DOHH2 (cell line): ENCODE results near the gene TUFM.

ENCODE experiments used
- H3F3A ChIP-seq: fragments of 200-600 bp; sonication (generic), shearing (Covaris generic); 2 replicates; pipeline ENCODE4 v1.6.0; 2016; ENCODE audit warnings: antibody characterized with exemption, mild to moderate bottlenecking; ENCODE audit not compliant: control insufficient read depth, insufficient read depth
- H3K27ac ChIP-seq: fragments of 200-600 bp; sonication (generic); 2 replicates; pipeline ENCODE4 v1.5.1; 2014; ENCODE audit warnings: low read depth, mild to moderate bottlenecking, low read length, moderate library complexity
- H3K27me3 ChIP-seq: fragments of 200-600 bp; sonication (generic); 2 replicates; pipeline ENCODE4 v1.6.1; 2014; ENCODE audit warnings: mild to moderate bottlenecking, low read length, mixed read lengths; ENCODE audit not compliant: control insufficient read depth
- H3K36me3 ChIP-seq: fragments of 200-600 bp; sonication (generic); 2 replicates; pipeline ENCODE4 v1.6.1; 2014; ENCODE audit warnings: mild to moderate bottlenecking, low read length, moderate library complexity, mixed read lengths; ENCODE audit not compliant: control insufficient read depth
- H3K4me1 ChIP-seq: fragments of 200-600 bp; sonication (generic); 2 replicates; pipeline ENCODE4 v1.6.1; 2014; ENCODE audit warnings: mild to moderate bottlenecking, low read length, mixed read lengths; ENCODE audit not compliant: control insufficient read depth
- H3K4me2 ChIP-seq: fragments of 200-600 bp; sonication (generic); 2 replicates; pipeline ENCODE4 v1.6.0; 2014; ENCODE audit warnings: mild to moderate bottlenecking, low read length, moderate library complexity
- H3K4me3 ChIP-seq: fragments of 200-600 bp; sonication (generic); 2 replicates; pipeline ENCODE4 v1.5.1; 2014; ENCODE audit warnings: mild to moderate bottlenecking, low read length, mixed read lengths
- H3K79me2 ChIP-seq: fragments of 200-600 bp; sonication (generic); 2 replicates; pipeline ENCODE4 v1.6.1; 2014; ENCODE audit warnings: mild to moderate bottlenecking, low read length, mixed read lengths; ENCODE audit not compliant: control insufficient read depth
- H3K9me2 ChIP-seq: fragments of 200-600 bp; sonication (generic); replicated peaks from 2 replicates; pipeline ENCODE4 v1.6.1; 2014; ENCODE audit warnings: mild to moderate bottlenecking, low read length, mixed read lengths; ENCODE audit not compliant: control insufficient read depth
- H3K9me3 ChIP-seq: fragments of 200-600 bp; sonication (generic); 2 replicates; pipeline ENCODE4 v1.6.1; 2014; ENCODE audit warnings: antibody characterized with exemption, low read length, mixed read lengths; ENCODE audit not compliant: control insufficient read depth, insufficient read depth
- H4K20me1 ChIP-seq: fragments of 200-600 bp; sonication (generic); 2 replicates; pipeline ENCODE4 v1.6.0; 2014; ENCODE audit warnings: low read depth, mild to moderate bottlenecking, antibody characterized with exemption, low read length, moderate library complexity; ENCODE audit not compliant: control insufficient read depth, insufficient read depth
- CTCF ChIP-seq: fragments of 200-600 bp; sonication (generic); IDR thresholded peaks from one replicate; pipeline ENCODE4 v1.5.1; 2014; ENCODE audit warnings: antibody characterized with exemption, mild to moderate bottlenecking, low read depth, low read length; ENCODE audit not compliant: poor library complexity, severe bottlenecking
- EZH2phosphoT487 ChIP-seq: fragments of 200-600 bp; sonication (generic); IDR thresholded peaks from 2 replicates; pipeline ENCODE4 v1.6.1; 2017; ENCODE audit warnings: borderline replicate concordance, mild to moderate bottlenecking, antibody characterized with exemption, low read length, moderate library complexity, mixed read lengths

TUFM gene

GRCh38 chr16:28839899-28840298 lies 6.2 kb downstream of the TUFM start:
- Histone ChIP-seq H3K4me1 (peaks cover 3% of the 10 kb centered on the region), H3K4me2 (no peak overlapping the region), H4K20me1 (peaks cover 6% of the 10 kb centered on the region), H3K27me3 (no peaks in the 10 kb centered on the region), H3K36me3 (peaks cover 72% of the 10 kb centered on the region), H3K9me3 (no peaks in the 10 kb centered on the region), H3K9me2 (no peaks in the 10 kb centered on the region), H3F3A (peaks cover 33% of the 10 kb centered on the region), H3K79me2 (peaks cover 14% of the 10 kb centered on the region), H3K4me3 (no peak overlapping the region), H3K27ac (no peak overlapping the region)
- no peak for TF ChIP-seq EZH2phosphoT487
- TF ChIP-seq CTCF = no peak

- H3K27me3 ChIP-seq = no peaks in the 10 kb centered on the region
- H3K4me2 ChIP-seq = no peak overlapping the region
- no peaks in the 10 kb centered on the region for H3K4me1 ChIP-seq
- H3K36me3 ChIP-seq = peaks cover 72% of the 10 kb centered on the region
- H3K4me3 ChIP-seq = no peak overlapping the region
- H3K9me2 ChIP-seq = no peaks in the 10 kb centered on the region
- peaks cover 33% of the 10 kb centered on the region for H3F3A ChIP-seq
- no peaks in the 10 kb centered on the region for H4K20me1 ChIP-seq
- H3K9me3 ChIP-seq = no peaks in the 10 kb centered on the region
- no peak overlapping the region for H3K27ac ChIP-seq
- peaks cover 6% of the 10 kb centered on the region for H3K79me2 ChIP-seq
- TF ChIP-seq CTCF (no peak), EZH2phosphoT487 (no peak)
These were observed 7.0 kb downstream of the TUFM start for GRCh38 chr16:28839004-28839639.

GRCh38 chr16:28838558-28838918 lies 7.6 kb downstream of the TUFM start:
- Histone ChIP-seq H3K79me2 (peaks cover under 1% of the 10 kb centered on the region; the same call in 1 of the 2 replicates), H3K9me2 (no peaks in the 10 kb centered on the region), H3K4me1 (no peaks in the 10 kb centered on the region), H3K27ac (no peak overlapping the region), H3K4me2 (no peak overlapping the region), H3K27me3 (no peaks in the 10 kb centered on the region), H4K20me1 (0 out of 2 replicates have a peak, but pooled peaks cover 2% of the 10 kb centered on the region), H3K9me3 (no peaks in the 10 kb centered on the region), H3K36me3 (peaks cover 72% of the 10 kb centered on the region), H3K4me3 (no peak overlapping the region), H3F3A (peaks cover 33% of the 10 kb centered on the region)
- TF ChIP-seq CTCF (no peak), EZH2phosphoT487 (no peak)
